Uterus (tissue), 2 donors: ENCODE measurements around the gene HNRNPC.

ENCODE experiments used
- POLR2A ChIP-seq, 2 donors: fragments of 450-650 bp; IDR thresholded peaks; one replicate each; pipeline ENCODE4 v1.6.1; 2016; ENCODE audit warnings: antibody characterized with exemption in 2 of 2, mild to moderate bottlenecking in 1 of 2, moderate library complexity in 1 of 2
- TF ChIP-seq, protein P1 (sequence below), 4 experiments: fragments of 200-600 bp in 2 of 4; fragments of 450-650 bp in 2 of 4; sonication (generic) in 2 of 4; IDR thresholded peaks; one replicate each; pipeline ENCODE4 v1.5.1; 2016 to 2019; ENCODE audit warnings: antibody characterized with exemption in 4 of 4, mild to moderate bottlenecking in 2 of 4, moderate library complexity in 1 of 4

DNA sequence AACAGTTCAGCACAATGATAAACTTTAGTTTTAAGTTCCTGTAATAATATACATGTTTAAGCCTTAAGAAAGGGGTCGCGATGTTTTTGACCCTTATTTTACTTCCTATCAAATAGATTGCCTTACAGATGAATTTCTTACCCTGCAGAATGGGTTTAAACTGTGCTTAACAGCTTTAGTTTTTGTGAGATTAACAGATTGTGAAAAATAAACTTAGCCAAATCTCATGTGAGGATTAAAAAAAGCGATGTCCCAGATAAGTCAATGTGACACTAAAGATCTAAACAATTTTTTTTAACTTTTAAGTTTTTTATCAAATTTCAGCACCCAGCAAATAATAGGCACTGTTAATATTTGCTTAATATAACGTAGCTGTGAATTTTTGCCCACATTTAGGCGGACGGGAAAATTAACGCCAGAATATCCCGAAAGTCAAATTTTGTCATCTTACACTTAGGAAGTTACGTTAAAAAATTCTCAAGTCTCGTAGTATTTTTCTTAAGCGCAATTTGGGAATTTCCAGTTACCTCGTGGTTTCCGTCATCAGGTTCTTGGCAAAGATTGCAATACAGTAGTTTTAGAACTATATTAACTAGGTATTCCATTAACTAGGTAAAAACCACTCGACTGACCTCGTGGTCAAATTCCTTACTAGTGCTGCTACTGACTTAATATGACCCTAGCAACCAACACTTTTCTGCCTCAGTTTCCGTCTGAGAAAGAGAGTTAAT lies 1.2 kb downstream of the HNRNPC start:
- TF ChIP-seq, protein P1, sequence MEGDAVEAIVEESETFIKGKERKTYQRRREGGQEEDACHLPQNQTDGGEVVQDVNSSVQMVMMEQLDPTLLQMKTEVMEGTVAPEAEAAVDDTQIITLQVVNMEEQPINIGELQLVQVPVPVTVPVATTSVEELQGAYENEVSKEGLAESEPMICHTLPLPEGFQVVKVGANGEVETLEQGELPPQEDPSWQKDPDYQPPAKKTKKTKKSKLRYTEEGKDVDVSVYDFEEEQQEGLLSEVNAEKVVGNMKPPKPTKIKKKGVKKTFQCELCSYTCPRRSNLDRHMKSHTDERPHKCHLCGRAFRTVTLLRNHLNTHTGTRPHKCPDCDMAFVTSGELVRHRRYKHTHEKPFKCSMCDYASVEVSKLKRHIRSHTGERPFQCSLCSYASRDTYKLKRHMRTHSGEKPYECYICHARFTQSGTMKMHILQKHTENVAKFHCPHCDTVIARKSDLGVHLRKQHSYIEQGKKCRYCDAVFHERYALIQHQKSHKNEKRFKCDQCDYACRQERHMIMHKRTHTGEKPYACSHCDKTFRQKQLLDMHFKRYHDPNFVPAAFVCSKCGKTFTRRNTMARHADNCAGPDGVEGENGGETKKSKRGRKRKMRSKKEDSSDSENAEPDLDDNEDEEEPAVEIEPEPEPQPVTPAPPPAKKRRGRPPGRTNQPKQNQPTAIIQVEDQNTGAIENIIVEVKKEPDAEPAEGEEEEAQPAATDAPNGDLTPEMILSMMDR (IDR thresholded peaks at IDR 0.05) = no peak
- TF ChIP-seq POLR2A (IDR thresholded peaks at IDR 0.05) = no peak
